Stimulated activated CD8-positive, alpha-beta memory T cell treated with anti-CD3 and anti-CD28 coated beads, Interleukin-4, amount 100 ng/mL, for 24 hours (primary cell): Measurements from ENCODE around the gene CHST10.
"Not testable (repeated sequence)": the region's sequence is repeated elsewhere in the genome, so short reads cannot be mapped to it uniquely, and the experiment has no call there.

ENCODE experiments used
- DNase-seq: peaks from one replicate; pipeline ENCODE4 v3.0.0-alpha.2; 2020; ENCODE audit warnings: low read depth

CHST10 gene

GRCh38 chr2:100393362-100393761 lies 24.1 kb downstream of the CHST10 start:
- no peak for DNase-seq

- DNase-seq: no peak
Observed at GRCh38 chr2:100392715-100393114, 24.8 kb downstream of the CHST10 start.

GRCh38 chr2:100391735-100392515 lies 25.5 kb downstream of the CHST10 start:
- DNase-seq: no peak

GRCh38 chr2:100390001-100390940 lies 27.2 kb downstream of the CHST10 start:
- no peak for DNase-seq

GRCh38 chr2:100388703-100389102 lies 28.8 kb downstream of the CHST10 start:
- DNase-seq: no peak

GRCh38 chr2:100383954-100384353 lies 33.5 kb downstream of the CHST10 start:
- DNase-seq: no peak

GRCh38 chr2:100383306-100383705 lies 34.2 kb downstream of the CHST10 start:
- no peak for DNase-seq

GRCh38 chr2:100381240-100381639 lies 36.2 kb downstream of the CHST10 start:
- peak; percentile 59 for DNase-seq

GRCh38 chr2:100380681-100381080 lies 36.8 kb downstream of the CHST10 start:
- no peak for DNase-seq

GRCh38 chr2:100376836-100377235 lies 40.6 kb downstream of the CHST10 start:
- DNase-seq: no peak

GRCh38 chr2:100367163-100367562 lies 50.3 kb downstream of the CHST10 start:
- DNase-seq: no peak

- DNase-seq: no peak
Observed at GRCh38 chr2:100365434-100365833, 52.0 kb downstream of the CHST10 start.

GRCh38 chr2:100362269-100362668 lies 55.2 kb downstream of the CHST10 start:
- DNase-seq: not testable (repeated sequence)

GRCh38 chr2:100359576-100359975 lies 57.9 kb downstream of the CHST10 start:
- DNase-seq: no peak

GRCh38 chr2:100358554-100358953 lies 58.9 kb downstream of the CHST10 start:
- DNase-seq: no peak

- no peak for DNase-seq
Observed at GRCh38 chr2:100352521-100352920, 64.9 kb downstream of the CHST10 start.

- no peak for DNase-seq
Observed at GRCh38 chr2:100350661-100351185, 66.7 kb downstream of the CHST10 start.

GRCh38 chr2:100345144-100345543 lies 72.3 kb downstream of the CHST10 start:
- not testable (repeated sequence) for DNase-seq

- DNase-seq: no peak
Observed at GRCh38 chr2:100344433-100344832, 73.0 kb downstream of the CHST10 start.

- not testable (repeated sequence) for DNase-seq
Observed at GRCh38 chr2:100342466-100342865, 75.0 kb downstream of the CHST10 start.
